NCI-H526 treated with DMSO at 0.1 percent for 48 hours (cell line): ENCODE measurements around the gene AIDA.
"Not testable (repeated sequence)": the region's sequence is repeated elsewhere in the genome, so short reads cannot be mapped to it uniquely, and the experiment has no call there.

Source experiments
- DNase-seq: peaks from one replicate; lab custom pipeline; 2025; lab: John Stamatoyannopoulos, UW

Gene AIDA

GRCh38 chr1:222712253-222713090, at the start of gene AIDA, which contains the start of gene BROX:
Gene AIDA (minus strand): TSS chr1:222712491. CDS start chr1:222712317, 174 bp downstream.
Gene BROX (plus strand): TSS chr1:222712564. CDS start chr1:222715700, 3,136 bp downstream.
- DNase-seq: peak; percentile 69

GRCh38 chr1:222761083-222761482, 48.8 kb upstream of the AIDA start:
- DNase-seq: no peak

- DNase-seq: no peak
These were observed 47.3 kb upstream of the AIDA start for GRCh38 chr1:222759451-222760035.

GRCh38 chr1:222757646-222758268, 45.5 kb upstream of the AIDA start:
- no peak for DNase-seq

GRCh38 chr1:222754366-222755139, 42.3 kb upstream of the AIDA start:
- DNase-seq: no peak

GRCh38 chr1:222751255-222751654, 39.0 kb upstream of the AIDA start:
- DNase-seq: no peak

- no peak for DNase-seq
These were observed 38.4 kb upstream of the AIDA start for GRCh38 chr1:222750651-222751050.

- no peak for DNase-seq
These were observed 37.6 kb upstream of the AIDA start for GRCh38 chr1:222749927-222750326.

- DNase-seq: not testable (repeated sequence)
These were observed 29.6 kb upstream of the AIDA start for GRCh38 chr1:222741630-222742457.

- DNase-seq: no peak
These were observed 27.6 kb upstream of the AIDA start for GRCh38 chr1:222739929-222740328.

GRCh38 chr1:222739465-222739864, 27.2 kb upstream of the AIDA start:
- DNase-seq: no peak

GRCh38 chr1:222736972-222737371, 24.7 kb upstream of the AIDA start, which contains the start of gene FAM177B:
Gene FAM177B (plus strand): TSS chr1:222737202. CDS start chr1:222746546, 9,344 bp downstream.
- peak; percentile 31 for DNase-seq

GRCh38 chr1:222736470-222736869, 24.2 kb upstream of the AIDA start:
- DNase-seq: no peak

- DNase-seq: no peak
These were observed 22.4 kb upstream of the AIDA start for GRCh38 chr1:222734740-222735139.

GRCh38 chr1:222732216-222733159, 20.2 kb upstream of the AIDA start:
- DNase-seq: no peak

- no peak for DNase-seq
These were observed 18.6 kb upstream of the AIDA start for GRCh38 chr1:222730866-222731265.

GRCh38 chr1:222728746-222729145, 16.5 kb upstream of the AIDA start:
- no peak for DNase-seq

- DNase-seq: no peak
These were observed 4.1 kb upstream of the AIDA start for GRCh38 chr1:222716393-222716792.

- DNase-seq: peak; percentile 87
These were observed 1.0 kb upstream of the AIDA start for GRCh38 chr1:222713091-222713961.
